ENCODE results near the gene CCDC186.

Gene CCDC186

GRCh38 chr10:114117728-114118127 lies 56.3 kb downstream of the CCDC186 start:
- in situ Hi-C loops (cut with MboI; ENCODE audit: low sequenced_read_pairs), result loop anchor here (25.0 kb wide), 1 partner anchor 405 kb away; no protein-coding TSS in a partner anchor

- in situ Hi-C loops (cut with MboI; ENCODE audit: low sequenced_read_pairs), result loop anchor here (25.0 kb wide), 1 partner anchor 404 kb away; no protein-coding TSS in a partner anchor
These were observed 58.1 kb downstream of the CCDC186 start for GRCh38 chr10:114115661-114116445.

- in situ Hi-C loops (cut with MboI; ENCODE audit: low sequenced_read_pairs), result loop anchor here (25.0 kb wide), 1 partner anchor 398 kb away; no protein-coding TSS in a partner anchor
These were observed 63.6 kb downstream of the CCDC186 start for GRCh38 chr10:114110174-114110972.

- in situ Hi-C loops (cut with MboI; ENCODE audit: low sequenced_read_pairs), result loop anchor here (25.0 kb wide), 1 partner anchor 391 kb away; no protein-coding TSS in a partner anchor
These were observed 70.7 kb downstream of the CCDC186 start for GRCh38 chr10:114103284-114103683.

- in situ Hi-C loops (cut with MboI; ENCODE audit: low sequenced_read_pairs), result loop anchor here (25.0 kb wide), 1 partner anchor 390 kb away; no protein-coding TSS in a partner anchor
These were observed 71.7 kb downstream of the CCDC186 start for GRCh38 chr10:114102256-114102655.

- in situ Hi-C loops (cut with MboI; ENCODE audit: low sequenced_read_pairs), result loop anchor here (25.0 kb wide), 1 partner anchor 389 kb away; no protein-coding TSS in a partner anchor
These were observed 72.9 kb downstream of the CCDC186 start for GRCh38 chr10:114100848-114101741.

GRCh38 chr10:114096864-114097263 lies 77.1 kb downstream of the CCDC186 start:
- in situ Hi-C loops (cut with MboI; ENCODE audit: low sequenced_read_pairs), result no loop called here

GRCh38 chr10:114095559-114096337 lies 78.3 kb downstream of the CCDC186 start:
- in situ Hi-C loops (cut with MboI; ENCODE audit: low sequenced_read_pairs), result no loop called here

GRCh38 chr10:114094795-114095194 lies 79.2 kb downstream of the CCDC186 start:
- in situ Hi-C loops (cut with MboI; ENCODE audit: low sequenced_read_pairs), result no loop called here

- in situ Hi-C loops (cut with MboI; ENCODE audit: low sequenced_read_pairs), result no loop called here
These were observed 86.3 kb downstream of the CCDC186 start for GRCh38 chr10:114087655-114088054.

GRCh38 chr10:114087255-114087654 lies 86.7 kb downstream of the CCDC186 start:
- in situ Hi-C loops (cut with MboI; ENCODE audit: low sequenced_read_pairs), result no loop called here

- in situ Hi-C loops (cut with MboI; ENCODE audit: low sequenced_read_pairs), result no loop called here
These were observed 89.8 kb downstream of the CCDC186 start for GRCh38 chr10:114084215-114084614.

- in situ Hi-C loops (cut with MboI; ENCODE audit: low sequenced_read_pairs), result no loop called here
These were observed 91.0 kb downstream of the CCDC186 start for GRCh38 chr10:114083040-114083439.

- in situ Hi-C loops (cut with MboI; ENCODE audit: low sequenced_read_pairs), result no loop called here
These were observed 92.0 kb downstream of the CCDC186 start for GRCh38 chr10:114081911-114082583.

GRCh38 chr10:114079421-114079820 lies 94.6 kb downstream of the CCDC186 start:
- in situ Hi-C loops (cut with MboI; ENCODE audit: low sequenced_read_pairs), result no loop called here

- in situ Hi-C loops (cut with MboI; ENCODE audit: low sequenced_read_pairs), result no loop called here
These were observed 95.7 kb downstream of the CCDC186 start for GRCh38 chr10:114078346-114078745.

- in situ Hi-C loops (cut with MboI; ENCODE audit: low sequenced_read_pairs), result no loop called here
These were observed 96.2 kb downstream of the CCDC186 start for GRCh38 chr10:114077815-114078219.

- in situ Hi-C loops (cut with MboI; ENCODE audit: low sequenced_read_pairs), result no loop called here
These were observed 96.7 kb downstream of the CCDC186 start for GRCh38 chr10:114077347-114077746.

GRCh38 chr10:114075093-114075492 lies 98.9 kb downstream of the CCDC186 start:
- in situ Hi-C loops (cut with MboI; ENCODE audit: low sequenced_read_pairs), result no loop called here

Measured in HL-60/S4 treated with phorbol 12-myristate 13-acetate at 8.2 ng/mL for 4 days and 3 days (cell line).